ENCODE measurements around the gene KDR. TPM values are rescaled to one million over a fixed set of nuclear protein-coding genes. Genes with fewer than 3 reads are reported as not detected.

KDR gene
- total and polyA plus RNA-seq, 2 experiments from 2014 or later, result 0.20 TPM; not detected in 1

DNA sequence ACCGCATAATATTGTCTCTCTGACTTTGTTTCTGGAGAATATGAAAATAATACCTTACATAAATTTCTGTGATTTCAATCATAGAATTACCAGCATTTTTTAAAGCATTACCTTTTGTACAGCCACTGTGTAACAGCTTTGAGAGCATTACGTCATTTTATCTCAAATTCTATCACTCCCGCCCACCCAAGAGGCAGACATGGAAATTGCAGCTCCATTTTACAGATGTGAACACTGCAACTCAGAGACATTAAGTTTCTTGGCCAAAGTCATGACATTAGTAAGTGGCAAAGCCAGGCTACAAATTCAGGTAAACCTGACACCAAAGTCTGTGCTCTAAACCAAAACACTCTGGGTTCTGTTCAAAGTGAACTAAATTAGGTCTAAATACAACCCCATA lies 33.6 kb upstream of the KDR start:
- no peaks in the 10 kb centered on the region for H4K20me1 ChIP-seq (ENCODE audit: insufficient read depth)
- no peaks in the 10 kb centered on the region for H3K36me3 ChIP-seq (ENCODE audit: low read depth)
- in situ Hi-C loops (cut with MboI), result no loop called here
- H3K27me3 ChIP-seq (replicated peaks; ENCODE audit: insufficient read depth), result no peaks in the 10 kb centered on the region; the same call in 1 of the 2 replicates
- 98 to 99% methylated on average over 3 of the region's 3 CpGs for WGBS, 2 experiments (ENCODE audit: low coverage in 1 of 2, low lambda C conversion rate in 2 of 2, missing lambda C conversion rate in 2 of 2)
- H3F3A ChIP-seq (ENCODE audit: insufficient read depth), result no peaks in the 10 kb centered on the region
- no peaks in the 10 kb centered on the region for H3K9me3 ChIP-seq (ENCODE audit: low read depth)
- DNase-seq, result no peak
- H3K27ac ChIP-seq, result no peak overlapping the region
- no peaks in the 10 kb centered on the region for H3K79me2 ChIP-seq (ENCODE audit: insufficient read depth)
- no peak overlapping the region for H3K9ac ChIP-seq
- H3K9me2 ChIP-seq (ENCODE audit: insufficient read depth), result no peaks in the 10 kb centered on the region
- no peaks in the 10 kb centered on the region for H3K4me1 ChIP-seq (ENCODE audit: insufficient read depth)
- H2AFZ ChIP-seq, result no peak overlapping the region
- no peak overlapping the region for H3K4me3 ChIP-seq
- no peak for TF ChIP-seq EZH2 (IDR thresholded peaks at IDR 0.05; ENCODE audit: insufficient read depth, poor library complexity, severe bottlenecking)
- no peak for TF ChIP-seq EZH2phosphoT487 (IDR thresholded peaks at IDR 0.05; ENCODE audit: insufficient read depth, low read depth)
- H3K4me2 ChIP-seq (ENCODE audit: unreplicated experiment), result no peak overlapping the region

- Histone ChIP-seq H3K27me3 (replicated peaks; ENCODE audit: insufficient read depth) (peaks cover 4% of the 10 kb centered on the region; the same call in 1 of the 2 replicates), H3K4me1 (ENCODE audit: insufficient read depth) (no peaks in the 10 kb centered on the region), H3K9ac (no peak overlapping the region), H3K4me3 (peak overlapping the region; percentile 59), H2AFZ (peak overlapping the region; percentile 53), H3K9me3 (ENCODE audit: low read depth) (no peaks in the 10 kb centered on the region), H3F3A (ENCODE audit: insufficient read depth) (no peaks in the 10 kb centered on the region), H3K27ac (no peak overlapping the region), H3K79me2 (ENCODE audit: insufficient read depth) (no peaks in the 10 kb centered on the region), H3K9me2 (ENCODE audit: insufficient read depth) (no peaks in the 10 kb centered on the region), H3K4me2 (ENCODE audit: unreplicated experiment) (peak overlapping the region; percentile 65), H4K20me1 (ENCODE audit: insufficient read depth) (no peaks in the 10 kb centered on the region), H3K36me3 (ENCODE audit: low read depth) (no peaks in the 10 kb centered on the region)
- peak; percentile 31 for DNase-seq
- 11 to 13% methylated on average over 45 of the region's 45 CpGs for WGBS, 2 experiments (ENCODE audit: low coverage in 1 of 2, low lambda C conversion rate in 2 of 2, missing lambda C conversion rate in 2 of 2)
- in situ Hi-C loops (cut with MboI), result no loop called here
- TF ChIP-seq EZH2phosphoT487 (IDR thresholded peaks at IDR 0.05; ENCODE audit: insufficient read depth, low read depth) (no peak), EZH2 (IDR thresholded peaks at IDR 0.05; ENCODE audit: insufficient read depth, poor library complexity, severe bottlenecking) (no peak)
These were observed 32.3 kb upstream of the KDR start for GRCh38 chr4:55157559-55158277.

GRCh38 chr4:55154933-55155332 lies 29.5 kb upstream of the KDR start:
- H3K4me3 ChIP-seq, result no peak overlapping the region
- no peak overlapping the region for H3K9ac ChIP-seq
- H3K79me2 ChIP-seq (ENCODE audit: insufficient read depth), result no peaks in the 10 kb centered on the region
- no peaks in the 10 kb centered on the region for H3F3A ChIP-seq (ENCODE audit: insufficient read depth)
- no peak for DNase-seq
- H3K27me3 ChIP-seq (replicated peaks; ENCODE audit: insufficient read depth), result peaks cover 4% of the 10 kb centered on the region; the same call in 1 of the 2 replicates
- no peaks in the 10 kb centered on the region for H4K20me1 ChIP-seq (ENCODE audit: insufficient read depth)
- WGBS, 2 experiments (ENCODE audit: low coverage in 1 of 2, low lambda C conversion rate in 2 of 2, missing lambda C conversion rate in 2 of 2), result 93 to 100% methylated on average over 1 of the region's 1 CpG
- H3K4me2 ChIP-seq (ENCODE audit: unreplicated experiment), result no peak overlapping the region
- no peak overlapping the region for H3K27ac ChIP-seq
- no peaks in the 10 kb centered on the region for H3K36me3 ChIP-seq (ENCODE audit: low read depth)
- TF ChIP-seq EZH2 (IDR thresholded peaks at IDR 0.05; ENCODE audit: insufficient read depth, poor library complexity, severe bottlenecking) (no peak), EZH2phosphoT487 (IDR thresholded peaks at IDR 0.05; ENCODE audit: insufficient read depth, low read depth) (no peak)
- no peaks in the 10 kb centered on the region for H3K9me3 ChIP-seq (ENCODE audit: low read depth)
- no peak overlapping the region for H2AFZ ChIP-seq
- in situ Hi-C loops (cut with MboI), result no loop called here
- H3K9me2 ChIP-seq (ENCODE audit: insufficient read depth), result no peaks in the 10 kb centered on the region
- H3K4me1 ChIP-seq (ENCODE audit: insufficient read depth), result no peaks in the 10 kb centered on the region

DNA sequence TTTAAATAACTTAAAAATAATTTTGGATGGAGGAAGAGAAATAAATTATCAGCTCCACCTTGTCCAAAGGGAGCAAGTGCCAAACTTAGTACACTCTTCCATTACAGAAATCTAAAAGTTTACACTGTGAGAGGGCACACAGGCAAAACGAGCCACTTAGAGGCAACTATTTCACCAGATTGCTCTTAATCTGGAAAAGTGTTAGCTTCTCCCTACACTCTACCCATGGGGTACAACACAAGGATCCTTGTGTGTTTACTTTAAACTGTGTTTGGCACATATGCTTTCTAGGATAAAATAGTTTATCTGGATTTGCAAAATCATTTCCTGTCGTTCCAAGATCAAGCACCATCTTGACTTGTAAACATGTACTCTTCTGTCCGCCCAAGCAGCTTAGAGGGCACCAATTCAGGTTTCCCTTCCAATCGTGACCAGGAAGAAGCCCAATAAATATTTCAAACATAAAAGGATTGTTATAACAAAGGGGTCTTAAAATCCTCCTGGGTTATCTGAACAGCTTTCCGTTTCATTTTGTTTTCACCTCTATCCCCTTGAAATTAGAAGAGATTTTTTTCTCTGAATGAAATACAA lies 29.0 kb upstream of the KDR start:
- no peaks in the 10 kb centered on the region for H4K20me1 ChIP-seq (ENCODE audit: insufficient read depth)
- H3K36me3 ChIP-seq (ENCODE audit: low read depth), result no peaks in the 10 kb centered on the region
- no peak overlapping the region for H3K4me2 ChIP-seq (ENCODE audit: unreplicated experiment)
- no peak for TF ChIP-seq EZH2 (IDR thresholded peaks at IDR 0.05; ENCODE audit: insufficient read depth, poor library complexity, severe bottlenecking)
- TF ChIP-seq EZH2phosphoT487 (IDR thresholded peaks at IDR 0.05; ENCODE audit: insufficient read depth, low read depth), result no peak
- no peaks in the 10 kb centered on the region for H3K4me1 ChIP-seq (ENCODE audit: insufficient read depth)
- peaks cover 4% of the 10 kb centered on the region; the same call in 1 of the 2 replicates for H3K27me3 ChIP-seq (replicated peaks; ENCODE audit: insufficient read depth)
- WGBS, 2 experiments (ENCODE audit: low coverage in 1 of 2, low lambda C conversion rate in 2 of 2, missing lambda C conversion rate in 2 of 2), result 50 to 56% methylated on average over 5 of the region's 5 CpGs
- H3K9ac ChIP-seq, result no peak overlapping the region
- H2AFZ ChIP-seq, result no peak overlapping the region
- no peaks in the 10 kb centered on the region for H3K9me3 ChIP-seq (ENCODE audit: low read depth)
- no peaks in the 10 kb centered on the region for H3K79me2 ChIP-seq (ENCODE audit: insufficient read depth)
- no peaks in the 10 kb centered on the region for H3F3A ChIP-seq (ENCODE audit: insufficient read depth)
- H3K4me3 ChIP-seq, result no peak overlapping the region
- in situ Hi-C loops (cut with MboI), result no loop called here
- H3K27ac ChIP-seq, result no peak overlapping the region
- no peaks in the 10 kb centered on the region for H3K9me2 ChIP-seq (ENCODE audit: insufficient read depth)
- no peak for DNase-seq
